ENCODE data around the gene RIN1. TPM values are rescaled to one million over a fixed set of nuclear protein-coding genes. Genes with fewer than 3 reads are reported as not detected.
A peak's percentile ranks its signal among the peaks of the same experiment; 100 is the strongest.

The RIN1 gene
- total and polyA plus RNA-seq, 10 donors, result 2.3 to 10.9 (median 7.6) TPM

GRCh38 chr11:66344550-66345315, 8.5 kb upstream of the RIN1 start, which contains the start of gene BRMS1:
BRMS1 (minus strand) TSS chr11:66345104; CDS start chr11:66342234, 2,870 bp downstream.
- TF ChIP-seq POLR2AphosphoS5 (IDR thresholded peaks at IDR 0.05) (peak; percentile 98), CTCF (IDR thresholded peaks at IDR 0.05 in 8 of 11, conservative IDR thresholded peaks at IDR 0.05 in 3 of 11) (peak in 10 of 11 experiments; percentile 8 to 58 (median 32)), POLR2A (IDR thresholded peaks at IDR 0.05) (peak in 2 of 3 donors; percentile 81)
- H3K27me3 ChIP-seq (replicated peaks in 1 of 7), result peaks cover 0 to 5% (median 0%) of the 10 kb centered on the region in 7 donors
- H3K4me3 ChIP-seq, result peak within 1 kb of the TSS; percentile 90 to 99 (median 98)
- 0 to 1% (median 1%) methylated on average over 33 to 59 of the region's 59 CpGs for WGBS, 5 donors
- peaks cover 7 to 34% (median 25%) of the 10 kb centered on the region in 6 donors for H3K36me3 ChIP-seq
- H3K9me3 ChIP-seq, result no peaks in the 10 kb centered on the region
- peaks cover 34 to 70% (median 49%) of the 10 kb centered on the region in 6 donors for H3K4me1 ChIP-seq
- peak; percentile 100 for DNase-seq
- H3K27ac ChIP-seq, result peak within 1 kb of the TSS; percentile 68 to 92 (median 82)
- intact Hi-C loops (cut with DNase I; ENCODE audit: low total_unique reads), result no loop called here

GRCh38 chr11:66343176-66343575, 6.9 kb upstream of the RIN1 start:
- intact Hi-C loops (cut with DNase I; ENCODE audit: low total_unique reads), result no loop called here

GRCh38 chr11:66341502-66342126, 5.4 kb upstream of the RIN1 start:
- peaks cover 7 to 63% (median 53%) of the 10 kb centered on the region in 6 donors for H3K36me3 ChIP-seq
- intact Hi-C loops (cut with DNase I; ENCODE audit: low total_unique reads), result no loop called here
- H3K27ac ChIP-seq, result no peak overlapping the region
- no peaks in the 10 kb centered on the region for H3K9me3 ChIP-seq
- WGBS, 5 donors, result 93 to 99% (median 97%) methylated on average over 21 of the region's 21 CpGs
- peaks cover 35 to 64% (median 47%) of the 10 kb centered on the region in 6 donors for H3K4me1 ChIP-seq
- H3K4me3 ChIP-seq, result no peak overlapping the region
- H3K27me3 ChIP-seq (replicated peaks in 1 of 7), result no peaks in the 10 kb centered on the region
- TF ChIP-seq CTCF (IDR thresholded peaks at IDR 0.05 in 8 of 11, conservative IDR thresholded peaks at IDR 0.05 in 3 of 11), result no peak
- no peak for TF ChIP-seq POLR2AphosphoS5 (IDR thresholded peaks at IDR 0.05)
- no peak for TF ChIP-seq POLR2A (IDR thresholded peaks at IDR 0.05)
- peak; percentile 56 for DNase-seq

More at GRCh38 chr11:66343176-66343575, 6.9 kb upstream of the RIN1 start:
- Histone ChIP-seq H3K4me1 (peaks cover 34 to 60% (median 46%) of the 10 kb centered on the region in 6 donors), H3K27ac (no peak overlapping the region), H3K4me3 (peak overlapping the region in 1 of 8 donors; percentile 92), H3K9me3 (no peaks in the 10 kb centered on the region), H3K36me3 (peaks cover 7 to 50% (median 41%) of the 10 kb centered on the region in 6 donors), H3K27me3 (replicated peaks in 1 of 7) (peaks cover 0 to 5% (median 0%) of the 10 kb centered on the region in 7 donors)
- 90 to 97% (median 93%) methylated on average over 8 of the region's 8 CpGs for WGBS, 5 donors
- TF ChIP-seq CTCF (IDR thresholded peaks at IDR 0.05 in 8 of 11, conservative IDR thresholded peaks at IDR 0.05 in 3 of 11) (no peak), POLR2A (IDR thresholded peaks at IDR 0.05) (no peak), POLR2AphosphoS5 (IDR thresholded peaks at IDR 0.05) (no peak)
- peak; percentile 10 for DNase-seq
